Hepatocyte (in vitro differentiated cells): ENCODE measurements around the gene SARDH. TPM values are rescaled to one million over a fixed set of nuclear protein-coding genes. Genes with fewer than 3 reads are reported as not detected.

Experiments used
- DNase-seq: peaks from one replicate; pipeline ENCODE4 v3.0.0-alpha.2; 2016; ENCODE audit warnings: low spot score
- H2AFZ ChIP-seq: fragments of 200-600 bp; sonication (generic); 2 replicates; pipeline ENCODE4 v1.6.0; 2016; ENCODE audit warnings: antibody characterized with exemption, mild to moderate bottlenecking
- H3K27ac ChIP-seq: fragments of 200-600 bp; sonication (generic); 2 replicates; pipeline ENCODE4 v1.5.1; 2016; ENCODE audit warnings: mild to moderate bottlenecking
- H3K27me3 ChIP-seq: fragments of 200-600 bp; sonication (generic); 2 replicates; pipeline ENCODE4 v1.6.1; 2016
- H3K36me3 ChIP-seq: fragments of 200-600 bp; sonication (generic); replicated peaks from 2 replicates; pipeline ENCODE4 v1.5.1; 2016; ENCODE audit warnings: low read depth; ENCODE audit not compliant: insufficient read depth
- H3K4me1 ChIP-seq: fragments of 200-600 bp; sonication (generic); 2 replicates; pipeline ENCODE4 v1.5.1; 2016; ENCODE audit warnings: mild to moderate bottlenecking, moderate library complexity; ENCODE audit not compliant: insufficient read depth
- H3K4me2 ChIP-seq: fragments of 200-600 bp; sonication (generic); 2 replicates; pipeline ENCODE4 v1.6.0; 2016
- H3K4me3 ChIP-seq: fragments of 200-600 bp; sonication (generic); 2 replicates; pipeline ENCODE4 v1.5.1; 2016; ENCODE audit warnings: mild to moderate bottlenecking
- H3K79me2 ChIP-seq: fragments of 200-600 bp; sonication (generic); 2 replicates; pipeline ENCODE4 v1.6.0; 2017; ENCODE audit warnings: mild to moderate bottlenecking
- H3K9me2 ChIP-seq: fragments of 200-600 bp; sonication (generic); replicated peaks from 2 replicates; pipeline ENCODE4 v1.6.0; 2017; ENCODE audit warnings: mild to moderate bottlenecking; ENCODE audit not compliant: insufficient read depth
- H3K9me3 ChIP-seq: fragments of 200-600 bp; sonication (generic); 2 replicates; pipeline ENCODE4 v1.5.1; 2016; ENCODE audit warnings: low read depth, mild to moderate bottlenecking
- H4K20me1 ChIP-seq: fragments of 200-600 bp; sonication (generic); 2 replicates; pipeline ENCODE4 v1.6.0; 2016; ENCODE audit warnings: mild to moderate bottlenecking; ENCODE audit not compliant: insufficient read depth, poor library complexity, severe bottlenecking
- EZH2 ChIP-seq: fragments of 200-600 bp; sonication (generic); IDR thresholded peaks from 2 replicates; pipeline ENCODE4 v1.6.1; 2016; ENCODE audit warnings: antibody characterized with exemption, mild to moderate bottlenecking, borderline replicate concordance
- EZH2phosphoT487 ChIP-seq: fragments of 200-600 bp; sonication (generic); IDR thresholded peaks from one replicate; pipeline ENCODE4 v1.6.1; 2018; ENCODE audit warnings: antibody characterized with exemption, mild to moderate bottlenecking, low read depth, moderate library complexity; ENCODE audit not compliant: unreplicated experiment, severe bottlenecking
- WGBS: methylation state at CpG from one replicate; pipeline ENCODE4 v1.1.6; 2016; ENCODE audit warnings: low lambda C conversion rate; ENCODE audit errors: missing lambda C conversion rate; 5-methylcytosine and 5-hydroxymethylcytosine counted together
- polyA plus RNA-seq: library from polyadenylated mRNA; unstranded; fragments of >200 nt; fragmentation: Nextera tagmentation; extraction: Ambion mirVana; gene quantifications from 2 replicates; pipeline ENCODE4 v1.2.1, GENCODE V29; 2016
- total RNA-seq: library from RNA; depleted of rRNA; stranded (reverse); fragments of >200 nt; gene quantifications from 2 replicates; pipeline ENCODE4 v1.2.3, GENCODE V29; 2014
- TF ChIP-seq, protein P1 (sequence below): fragments of 200-600 bp; sonication (generic); IDR thresholded peaks from 2 replicates; pipeline ENCODE4 v1.5.1; 2016; ENCODE audit warnings: antibody characterized with exemption, mild to moderate bottlenecking; ENCODE audit not compliant: poor library complexity

SARDH gene
- total and polyA plus RNA-seq, 2 experiments from 2014 or later = 7.5 to 9.8 TPM

DNA sequence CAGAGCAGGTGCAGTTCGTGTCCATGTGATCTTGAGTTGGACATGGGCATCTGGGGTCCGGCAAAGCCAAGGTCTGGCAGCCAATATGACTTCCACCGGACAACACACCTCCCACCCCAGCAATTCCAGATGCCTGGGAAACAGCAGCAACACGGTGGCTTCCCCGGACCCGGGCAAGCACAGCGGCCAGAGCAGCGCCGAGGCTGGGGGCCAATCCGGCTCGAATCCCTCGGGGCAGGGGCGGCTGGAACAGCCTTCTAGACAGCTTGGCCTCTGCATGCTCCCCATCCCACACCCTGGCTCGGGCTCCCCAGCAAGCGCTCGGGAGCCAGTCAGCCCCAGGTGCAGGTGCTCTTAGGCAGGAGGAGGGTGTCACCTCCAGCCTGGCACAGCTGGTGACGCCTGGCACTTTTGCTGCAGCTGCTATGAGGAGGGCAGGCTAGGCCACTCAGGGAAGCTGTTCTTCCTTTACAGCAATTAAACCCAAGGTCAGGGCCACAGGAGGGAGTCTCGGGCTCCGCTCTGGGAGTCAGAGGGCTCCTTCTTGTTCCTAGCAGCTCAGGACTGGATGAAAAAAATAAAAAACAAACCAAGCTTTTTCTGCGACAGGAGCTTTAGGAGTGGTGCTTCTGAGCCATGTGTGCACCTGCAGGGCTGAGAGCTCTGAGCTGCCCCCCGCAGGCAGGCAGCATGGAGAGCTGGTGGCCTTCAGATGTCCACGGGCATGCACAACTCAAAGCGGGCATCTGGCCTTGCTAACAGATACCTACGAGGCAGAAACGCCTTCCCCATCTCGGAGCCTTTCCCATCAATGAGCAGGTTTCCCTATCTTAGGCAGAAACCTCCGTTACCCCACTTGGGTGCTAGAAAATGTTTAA is 73.7 kb downstream of the SARDH start:
- H2AFZ ChIP-seq = no peak overlapping the region
- H3K9me3 ChIP-seq = no peaks in the 10 kb centered on the region
- no peak overlapping the region for H3K4me2 ChIP-seq
- no peaks in the 10 kb centered on the region for H4K20me1 ChIP-seq
- no peaks in the 10 kb centered on the region for H3K36me3 ChIP-seq
- DNase-seq = no peak
- H3K4me1 ChIP-seq = peaks cover under 1% of the 10 kb centered on the region
- WGBS = 90% methylated on average over 27 of the region's 27 CpGs
- no peaks in the 10 kb centered on the region for H3K27me3 ChIP-seq
- no peaks in the 10 kb centered on the region for H3K79me2 ChIP-seq
- H3K27ac ChIP-seq = no peak overlapping the region
- no peak overlapping the region for H3K4me3 ChIP-seq
- no peaks in the 10 kb centered on the region for H3K9me2 ChIP-seq
- TF ChIP-seq EZH2 (no peak), EZH2phosphoT487 (no peak)
- TF ChIP-seq, protein P1, sequence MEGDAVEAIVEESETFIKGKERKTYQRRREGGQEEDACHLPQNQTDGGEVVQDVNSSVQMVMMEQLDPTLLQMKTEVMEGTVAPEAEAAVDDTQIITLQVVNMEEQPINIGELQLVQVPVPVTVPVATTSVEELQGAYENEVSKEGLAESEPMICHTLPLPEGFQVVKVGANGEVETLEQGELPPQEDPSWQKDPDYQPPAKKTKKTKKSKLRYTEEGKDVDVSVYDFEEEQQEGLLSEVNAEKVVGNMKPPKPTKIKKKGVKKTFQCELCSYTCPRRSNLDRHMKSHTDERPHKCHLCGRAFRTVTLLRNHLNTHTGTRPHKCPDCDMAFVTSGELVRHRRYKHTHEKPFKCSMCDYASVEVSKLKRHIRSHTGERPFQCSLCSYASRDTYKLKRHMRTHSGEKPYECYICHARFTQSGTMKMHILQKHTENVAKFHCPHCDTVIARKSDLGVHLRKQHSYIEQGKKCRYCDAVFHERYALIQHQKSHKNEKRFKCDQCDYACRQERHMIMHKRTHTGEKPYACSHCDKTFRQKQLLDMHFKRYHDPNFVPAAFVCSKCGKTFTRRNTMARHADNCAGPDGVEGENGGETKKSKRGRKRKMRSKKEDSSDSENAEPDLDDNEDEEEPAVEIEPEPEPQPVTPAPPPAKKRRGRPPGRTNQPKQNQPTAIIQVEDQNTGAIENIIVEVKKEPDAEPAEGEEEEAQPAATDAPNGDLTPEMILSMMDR = no peak

DNA sequence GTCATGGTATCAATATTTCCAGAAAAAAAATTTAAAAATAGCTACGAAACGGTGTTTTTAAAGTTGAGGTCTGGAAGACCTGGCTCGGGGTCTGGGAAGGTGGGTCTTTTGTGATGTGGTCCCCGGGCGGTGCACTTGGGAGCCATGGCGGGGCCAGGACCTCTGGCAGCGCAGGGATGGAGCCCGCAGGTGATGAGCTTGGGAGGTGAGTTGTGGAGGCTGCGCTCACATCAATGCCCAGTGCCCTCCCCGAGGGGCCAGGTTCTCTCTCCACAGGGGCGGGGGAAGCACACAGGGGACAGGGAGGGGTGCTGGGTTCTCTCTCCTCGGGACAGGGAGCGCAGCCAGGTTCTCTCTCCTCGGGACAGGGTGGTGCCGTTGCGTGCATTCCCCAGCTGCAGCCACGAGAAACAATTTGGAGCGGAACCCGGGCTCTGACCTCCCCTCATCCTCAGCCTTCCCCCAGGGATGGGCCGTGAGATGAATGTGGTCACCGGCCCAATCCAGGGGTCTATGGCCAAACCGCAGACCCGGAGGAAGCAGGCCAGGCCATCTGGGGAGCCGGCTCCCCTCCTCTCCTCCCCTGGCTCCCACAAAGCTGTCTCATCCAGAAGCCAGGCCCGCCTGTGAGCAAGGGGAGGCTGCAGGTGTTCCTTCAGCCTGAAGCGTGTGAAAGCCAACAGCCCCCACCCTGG is 76.2 kb downstream of the SARDH start:
- Histone ChIP-seq H3K27ac (no peak overlapping the region), H3K9me2 (no peaks in the 10 kb centered on the region), H3K9me3 (no peaks in the 10 kb centered on the region), H3K27me3 (no peaks in the 10 kb centered on the region), H3K4me1 (peaks cover 8% of the 10 kb centered on the region), H2AFZ (no peak overlapping the region), H3K79me2 (no peaks in the 10 kb centered on the region), H3K4me3 (no peak overlapping the region), H4K20me1 (no peaks in the 10 kb centered on the region), H3K36me3 (no peaks in the 10 kb centered on the region), H3K4me2 (no peak overlapping the region)
- no peak for DNase-seq
- TF ChIP-seq EZH2 (no peak), EZH2phosphoT487 (no peak)
- TF ChIP-seq, protein P1 = no peak
- 91% methylated on average over 23 of the region's 26 CpGs for WGBS

DNA sequence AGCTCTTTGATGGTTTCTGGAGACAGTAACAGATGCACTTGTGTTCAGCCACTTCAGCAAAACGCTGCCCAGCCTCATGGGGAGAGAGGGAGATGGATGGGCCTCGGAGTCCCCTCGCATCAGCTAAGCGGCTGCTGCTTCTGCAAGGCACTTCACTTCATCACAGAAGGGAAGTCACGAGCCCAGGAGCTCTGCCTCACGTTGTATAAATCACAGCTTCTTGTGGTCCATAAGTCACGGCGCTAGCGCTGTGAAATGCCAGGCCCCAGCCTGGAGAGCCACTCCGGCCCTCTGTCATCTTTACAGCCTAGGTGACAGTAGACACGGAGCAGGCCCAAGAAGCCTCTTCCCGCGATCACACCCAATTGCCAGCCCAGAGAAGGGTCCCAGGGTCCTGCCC is 78.6 kb downstream of the SARDH start:
- Histone ChIP-seq H3K79me2 (no peaks in the 10 kb centered on the region), H3K9me2 (no peaks in the 10 kb centered on the region), H3K27ac (no peak overlapping the region), H4K20me1 (no peaks in the 10 kb centered on the region), H3K4me2 (peak overlapping the region; percentile 74), H3K4me1 (peaks cover 8% of the 10 kb centered on the region), H3K9me3 (no peaks in the 10 kb centered on the region), H2AFZ (no peak overlapping the region), H3K27me3 (peaks cover 4% of the 10 kb centered on the region), H3K36me3 (no peaks in the 10 kb centered on the region), H3K4me3 (no peak overlapping the region)
- DNase-seq = no peak
- TF ChIP-seq, protein P1 = no peak
- no peak for TF ChIP-seq EZH2phosphoT487
- no peak for TF ChIP-seq EZH2
- 82% methylated on average over 13 of the region's 13 CpGs for WGBS
